CD4-positive, alpha-beta T cell treated with Interleukin-17A for 4 hours (primary cell): ENCODE data around the gene ITSN1.

Experiments used
- DNase-seq: peaks from one replicate; pipeline ENCODE4 v3.0.0-alpha.2; 2020; ENCODE audit warnings: mixed read lengths

The ITSN1 gene

GRCh38 chr21:33817138-33817537 is 174.8 kb downstream of the ITSN1 start:
- no peak for DNase-seq

DNA sequence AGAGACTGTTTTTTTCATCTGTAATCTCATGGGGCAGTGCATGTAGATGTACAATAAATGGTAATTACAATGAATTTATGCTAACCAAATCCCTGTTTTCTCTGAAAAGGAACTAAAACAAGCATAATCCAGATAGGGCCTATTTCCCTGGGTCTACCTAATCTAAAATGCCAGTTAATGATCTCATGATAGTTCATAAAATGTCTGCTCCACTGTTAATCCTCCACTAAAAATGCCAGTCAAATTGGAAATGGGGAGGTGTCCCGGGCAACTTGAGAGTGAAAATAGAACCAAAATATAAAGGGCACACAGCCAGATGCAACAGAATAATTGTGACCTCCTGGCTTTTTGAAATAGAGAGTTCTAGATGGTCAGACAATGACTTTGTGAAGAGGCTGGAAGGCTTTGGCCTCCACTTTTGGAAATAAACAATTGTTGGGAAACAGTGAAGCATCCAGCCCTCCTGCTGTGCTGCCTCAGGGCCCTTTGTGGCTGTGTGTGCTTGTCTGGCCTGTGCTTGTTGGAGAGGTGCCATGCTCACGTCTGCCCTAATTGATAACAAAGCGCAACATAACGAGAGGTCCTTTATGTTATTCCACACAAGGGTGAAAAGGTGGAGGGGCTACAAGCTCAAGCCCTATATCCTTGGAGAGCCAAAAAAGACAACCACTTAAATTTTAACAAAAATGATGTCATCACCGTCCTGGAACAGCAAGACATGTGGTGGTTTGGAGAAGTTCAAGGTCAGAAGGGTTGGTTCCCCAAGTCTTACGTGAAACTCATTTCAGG is 175.6 kb downstream of the ITSN1 start:
- DNase-seq = no peak

GRCh38 chr21:33820230-33820770 is 178.0 kb downstream of the ITSN1 start:
- DNase-seq = no peak

- no peak for DNase-seq
Observed at GRCh38 chr21:33820798-33821197, 178.5 kb downstream of the ITSN1 start.

GRCh38 chr21:33821503-33822322 is 179.4 kb downstream of the ITSN1 start:
- DNase-seq = no peak

DNA sequence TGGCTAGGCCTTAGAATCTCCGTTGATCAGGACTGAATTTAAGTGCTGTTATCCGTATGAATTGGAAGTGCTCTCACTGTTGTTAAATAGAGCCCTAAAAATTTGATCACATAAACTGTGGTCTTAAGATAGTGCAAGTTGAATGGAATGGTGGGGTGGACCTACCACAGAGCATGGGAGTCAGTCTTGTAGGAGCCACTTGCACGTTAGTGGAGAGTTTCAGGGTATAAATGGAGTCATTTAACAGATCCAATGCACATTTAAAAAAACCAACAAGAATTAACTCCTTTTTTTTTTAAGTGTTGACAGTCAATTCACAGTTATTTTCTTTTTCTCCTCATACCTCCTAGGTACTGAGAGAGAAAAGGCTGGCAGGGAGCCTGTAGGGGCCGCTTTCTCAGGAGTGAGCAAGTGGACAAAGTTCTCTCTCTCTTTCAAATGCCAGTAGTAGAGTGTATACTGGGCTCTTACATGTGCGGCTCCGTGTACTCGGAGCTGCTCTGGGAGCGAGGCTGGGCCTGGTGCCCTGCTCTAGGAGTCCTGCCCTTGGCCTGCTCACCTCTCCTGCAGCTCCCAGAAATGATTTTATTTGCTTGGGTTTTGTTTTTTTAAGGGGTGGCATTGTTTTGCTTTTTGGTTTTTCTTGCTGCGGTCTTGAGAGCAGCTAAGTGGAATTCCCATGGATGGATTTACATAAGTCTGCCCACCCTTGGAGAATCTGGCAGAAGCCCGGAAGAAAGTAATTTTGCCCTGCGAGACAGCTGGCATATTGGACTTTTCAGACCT is 182.0 kb downstream of the ITSN1 start:
- DNase-seq = no peak

GRCh38 chr21:33825419-33825818 is 183.1 kb downstream of the ITSN1 start:
- DNase-seq = no peak

DNA sequence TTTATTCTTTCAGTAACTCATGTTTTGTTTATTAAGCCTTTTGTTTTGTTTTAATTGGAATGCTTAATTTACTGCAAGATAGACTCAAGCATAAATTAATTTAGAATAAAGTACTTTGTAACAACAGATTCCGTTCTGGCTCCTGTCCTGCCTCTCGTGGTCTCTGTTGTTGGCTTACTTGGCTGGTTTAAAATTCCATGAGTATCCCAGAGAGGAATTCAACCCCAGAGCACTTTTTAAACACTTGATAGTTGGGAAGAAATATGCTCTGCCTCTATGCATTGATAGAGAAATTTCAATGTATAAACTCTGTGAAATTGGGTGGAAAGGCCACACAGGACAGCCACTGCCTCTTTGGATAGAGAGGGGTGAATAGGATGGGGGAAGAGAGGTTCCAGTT is 183.6 kb downstream of the ITSN1 start:
- no peak for DNase-seq

- no peak for DNase-seq
Observed at GRCh38 chr21:33828083-33828482, 185.8 kb downstream of the ITSN1 start.

- DNase-seq = no peak
Observed at GRCh38 chr21:33828577-33828976, 186.3 kb downstream of the ITSN1 start.

DNA sequence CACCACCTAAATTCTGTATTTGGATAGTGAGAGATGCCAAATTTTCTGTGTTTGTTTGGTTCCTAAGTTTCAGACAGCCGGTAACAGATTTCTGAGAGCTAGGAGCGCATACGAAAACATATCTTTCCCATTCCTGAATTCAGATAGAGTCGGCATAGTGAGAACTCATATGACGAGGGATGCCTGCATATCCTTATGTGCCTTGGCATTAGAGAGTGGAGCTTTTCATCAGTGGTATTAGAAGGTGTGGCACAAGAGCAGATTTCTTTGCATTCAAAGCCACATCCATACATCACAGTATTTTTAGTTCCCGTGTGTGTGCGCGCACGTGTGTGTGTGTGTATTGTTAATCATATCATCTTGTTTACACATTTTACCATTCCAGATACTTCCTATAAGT is 187.5 kb downstream of the ITSN1 start:
- no peak for DNase-seq

DNA sequence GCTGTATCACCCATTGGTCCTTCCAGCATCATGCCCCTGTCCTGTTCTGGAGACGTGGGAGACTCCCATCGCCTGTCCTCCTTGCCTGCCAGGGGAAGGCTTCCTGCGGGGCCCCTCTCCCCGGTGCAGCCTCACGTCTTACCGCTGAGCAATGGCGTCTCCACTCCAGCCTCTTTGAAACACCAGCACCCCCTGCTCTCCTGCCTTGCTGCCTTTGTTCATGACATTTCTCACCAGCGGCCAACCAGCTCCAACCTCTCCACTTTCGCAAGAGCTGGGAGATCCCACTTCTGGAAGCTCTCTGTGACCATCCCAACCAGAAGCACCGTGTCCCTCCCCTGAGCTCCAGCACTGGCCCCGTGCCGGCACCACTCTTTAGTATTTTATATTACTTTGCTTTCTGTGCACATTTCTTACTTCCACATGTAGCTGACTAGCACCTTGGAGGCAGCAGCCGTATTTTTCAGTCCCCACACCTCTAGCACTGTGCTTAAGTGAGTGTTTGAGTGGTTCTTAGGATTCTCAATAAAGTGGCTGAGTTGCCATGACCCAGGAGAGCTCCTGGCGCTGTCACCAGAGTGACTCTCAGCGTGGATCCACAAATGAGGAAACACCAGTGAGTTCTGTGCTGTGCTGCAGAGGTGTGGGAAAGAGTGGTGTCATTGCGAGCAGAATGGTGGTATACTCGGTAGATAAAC is 189.8 kb downstream of the ITSN1 start:
- no peak for DNase-seq

DNA sequence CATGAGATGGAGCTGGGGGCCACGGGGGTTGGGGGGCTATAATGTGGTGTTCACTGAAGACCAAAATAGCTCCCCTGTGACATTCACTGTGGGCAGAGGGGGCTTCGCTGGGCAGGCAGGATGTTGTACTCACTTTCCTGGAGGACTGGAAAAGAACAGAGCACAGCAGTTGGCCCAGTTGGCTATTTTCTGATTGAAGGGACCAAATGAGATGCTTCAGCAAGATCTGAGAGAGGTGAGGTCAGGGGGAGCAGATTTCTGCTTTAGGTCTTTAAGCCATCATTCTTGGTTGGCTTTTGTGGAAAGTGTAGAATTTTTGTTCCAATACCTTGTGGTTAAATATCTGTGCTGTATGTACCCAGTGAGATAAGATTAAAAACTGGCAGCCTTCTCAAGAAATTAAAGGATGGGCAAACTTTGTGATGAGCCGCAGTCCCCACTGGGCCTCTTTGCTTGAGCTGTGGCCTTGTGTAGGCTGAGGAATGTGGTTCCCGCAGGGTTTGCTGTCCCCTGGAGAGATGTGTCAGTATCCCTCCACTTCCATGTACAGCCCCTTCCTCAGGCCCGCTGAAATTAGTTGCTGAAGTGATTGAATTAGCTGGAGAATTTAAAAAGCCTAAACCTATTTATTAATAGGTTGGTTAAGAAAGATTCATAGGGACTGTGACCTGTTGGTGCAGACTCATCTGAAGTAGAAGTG is 192.7 kb downstream of the ITSN1 start:
- no peak for DNase-seq

GRCh38 chr21:33835920-33836319 is 193.6 kb downstream of the ITSN1 start:
- DNase-seq = no peak

DNA sequence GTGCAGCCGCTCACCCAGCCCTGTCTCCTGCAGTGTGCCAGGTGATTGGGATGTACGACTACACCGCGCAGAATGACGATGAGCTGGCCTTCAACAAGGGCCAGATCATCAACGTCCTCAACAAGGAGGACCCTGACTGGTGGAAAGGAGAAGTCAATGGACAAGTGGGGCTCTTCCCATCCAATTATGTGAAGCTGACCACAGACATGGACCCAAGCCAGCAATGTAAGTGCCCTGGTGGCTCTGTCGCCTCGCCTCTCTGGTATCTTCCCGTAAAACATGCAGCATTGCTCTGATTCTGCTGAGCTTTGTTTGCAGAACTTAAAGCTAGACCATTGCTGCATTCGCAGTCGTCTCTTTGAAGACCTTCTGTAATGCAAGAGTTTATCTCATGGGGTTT is 194.1 kb downstream of the ITSN1 start:
- no peak for DNase-seq

DNA sequence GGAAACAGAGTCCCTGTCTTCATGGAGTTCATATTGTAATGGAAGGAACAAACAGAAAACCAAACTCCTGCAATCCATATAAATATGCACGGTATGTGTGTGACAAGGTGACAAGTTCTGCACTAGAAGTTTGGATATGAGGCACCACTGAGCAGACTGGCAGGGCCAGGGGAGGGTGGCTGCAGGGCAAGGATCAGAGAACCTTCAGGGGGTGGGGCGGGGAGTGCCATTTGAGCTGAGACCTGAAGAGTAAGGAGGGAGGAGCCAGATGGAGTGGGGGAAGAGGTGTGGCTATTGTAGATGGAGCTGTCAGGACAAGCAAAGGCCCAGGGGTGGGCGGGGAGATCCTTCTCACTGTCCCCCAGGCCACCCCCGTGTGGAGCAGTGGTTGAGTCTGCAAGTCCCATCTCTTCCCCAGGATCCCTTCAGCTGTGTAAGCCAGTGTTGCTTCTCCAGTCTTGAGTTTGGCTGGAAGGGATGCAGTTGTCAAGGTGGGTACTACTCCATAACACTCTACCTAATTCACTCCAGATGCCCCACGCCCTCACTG is 196.9 kb downstream of the ITSN1 start:
- DNase-seq = no peak

DNA sequence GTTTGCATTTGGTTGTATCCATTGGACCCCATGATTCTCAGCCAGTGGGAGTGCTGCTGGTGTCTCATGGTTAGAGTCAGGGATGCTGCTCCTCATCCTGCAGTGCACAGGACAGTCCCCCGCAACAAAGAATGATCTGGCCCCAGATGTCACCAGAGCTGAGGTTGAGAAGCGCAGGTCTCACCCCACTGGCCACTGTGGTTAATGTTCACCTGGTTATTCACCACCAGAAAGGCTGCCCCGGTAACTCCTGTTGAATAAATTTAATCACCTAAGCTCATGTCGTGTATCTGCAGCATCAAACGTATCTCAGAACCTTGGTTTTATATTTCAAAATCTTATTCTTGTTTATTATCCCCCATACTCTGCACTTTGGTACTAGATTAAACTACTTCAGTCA is 197.5 kb downstream of the ITSN1 start:
- no peak for DNase-seq

GRCh38 chr21:33840771-33841170 is 198.5 kb downstream of the ITSN1 start:
- no peak for DNase-seq

- DNase-seq = no peak
Observed at GRCh38 chr21:33841561-33841960, 199.3 kb downstream of the ITSN1 start.

GRCh38 chr21:33843216-33843615 is 200.9 kb downstream of the ITSN1 start:
- no peak for DNase-seq

DNA sequence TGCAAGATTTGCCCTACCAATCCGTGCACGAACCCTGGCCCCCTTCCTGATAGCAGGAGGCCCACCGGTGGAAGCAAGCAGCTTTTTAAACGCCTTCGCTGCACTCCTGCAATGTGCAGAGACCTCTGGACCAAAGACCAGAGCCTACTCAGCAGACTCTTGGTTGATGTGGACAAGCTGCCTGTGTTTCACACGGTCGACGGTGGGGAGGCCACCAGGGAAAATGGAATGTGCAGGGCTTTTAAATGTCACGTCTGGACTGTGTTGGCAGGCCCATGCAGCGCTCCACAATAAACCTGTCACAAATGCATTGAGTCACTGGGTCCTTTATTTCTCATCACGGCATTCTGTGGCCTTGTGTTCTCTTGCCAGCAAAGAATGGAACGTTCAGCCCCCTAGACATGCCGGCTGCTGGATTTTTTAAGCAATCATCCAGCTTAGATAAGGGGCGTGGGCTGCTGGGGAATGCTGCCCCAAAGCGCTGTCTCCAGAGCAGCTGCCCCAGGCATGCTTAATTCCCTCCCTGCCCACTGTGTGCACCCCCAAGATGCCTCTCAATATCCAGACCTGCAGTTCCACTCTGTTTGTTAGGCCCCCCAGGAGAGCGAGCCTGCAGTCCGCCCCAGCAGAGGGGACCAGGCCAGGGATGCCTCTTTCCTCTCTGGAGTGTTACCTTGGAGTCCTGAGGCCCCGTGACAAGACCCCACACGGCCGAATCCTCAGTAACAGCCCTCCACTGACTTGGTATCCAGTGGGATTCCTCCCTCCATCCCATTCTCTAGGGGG is 202.0 kb downstream of the ITSN1 start:
- DNase-seq = no peak
